HG03097 (cell line): Measurements from ENCODE around the gene MIOX.
"Not testable (repeated sequence)": the region's sequence is repeated elsewhere in the genome, so short reads cannot be mapped to it uniquely, and the experiment has no call there.

ENCODE experiments used
- ATAC-seq: cut with Tn5 transposase; IDR thresholded peaks from one replicate; pipeline ENCODE4 v1.9.1; 2021; ENCODE audit not compliant: unreplicated experiment, low FRiP score

MIOX gene

GRCh38 chr22:50527921-50528681 is 41.4 kb downstream of the MIOX start:
- no peak for ATAC-seq

GRCh38 chr22:50528682-50529415 is 42.2 kb downstream of the MIOX start:
- no peak for ATAC-seq

GRCh38 chr22:50529416-50529896 is 42.8 kb downstream of the MIOX start:
- ATAC-seq: no peak

GRCh38 chr22:50529897-50530579 is 43.4 kb downstream of the MIOX start, which contains the start of gene TYMP:
Gene TYMP (minus strand): TSS chr22:50530012. CDS start chr22:50529709, 303 bp downstream.
- ATAC-seq: no peak

GRCh38 chr22:50530580-50530876 is 43.9 kb downstream of the MIOX start:
- no peak for ATAC-seq

GRCh38 chr22:50530877-50531545 is 44.4 kb downstream of the MIOX start:
- no peak for ATAC-seq

GRCh38 chr22:50531546-50531961 is 44.9 kb downstream of the MIOX start:
- no peak for ATAC-seq

GRCh38 chr22:50531962-50532674 is 45.5 kb downstream of the MIOX start:
- ATAC-seq: no peak

GRCh38 chr22:50532824-50533796 is 46.5 kb downstream of the MIOX start:
- ATAC-seq: no peak

GRCh38 chr22:50533856-50534711 is 47.4 kb downstream of the MIOX start:
- ATAC-seq: not testable (repeated sequence)

- ATAC-seq: no peak
These were observed 48.5 kb downstream of the MIOX start for GRCh38 chr22:50535113-50535512.

GRCh38 chr22:50536226-50536625 is 49.6 kb downstream of the MIOX start:
- no peak for ATAC-seq

- no peak for ATAC-seq
These were observed 51.1 kb downstream of the MIOX start for GRCh38 chr22:50537765-50538164.
